Testis (tissue), 2 donors: ENCODE data around the gene ADAMTS13.

Experiments used
- POLR2A ChIP-seq: fragments of 450-650 bp; IDR thresholded peaks from one replicate; pipeline ENCODE4 v1.6.1; 2017; ENCODE audit warnings: antibody characterized with exemption, mild to moderate bottlenecking, moderate library complexity
- TF ChIP-seq, protein P1 (sequence below), 3 experiments: fragments of 450-650 bp in 2 of 3; fragments of 200-600 bp in 1 of 3; sonication (generic) in 1 of 3; IDR thresholded peaks; one replicate each; pipeline ENCODE4 v1.5.1; 2016 to 2019; ENCODE audit warnings: antibody characterized with exemption in 3 of 3, mild to moderate bottlenecking in 2 of 3, moderate library complexity in 1 of 3

GRCh38 chr9:133470427-133470924 is 48.3 kb downstream of the ADAMTS13 start:
- TF ChIP-seq POLR2A = no peak
- TF ChIP-seq, protein P1, sequence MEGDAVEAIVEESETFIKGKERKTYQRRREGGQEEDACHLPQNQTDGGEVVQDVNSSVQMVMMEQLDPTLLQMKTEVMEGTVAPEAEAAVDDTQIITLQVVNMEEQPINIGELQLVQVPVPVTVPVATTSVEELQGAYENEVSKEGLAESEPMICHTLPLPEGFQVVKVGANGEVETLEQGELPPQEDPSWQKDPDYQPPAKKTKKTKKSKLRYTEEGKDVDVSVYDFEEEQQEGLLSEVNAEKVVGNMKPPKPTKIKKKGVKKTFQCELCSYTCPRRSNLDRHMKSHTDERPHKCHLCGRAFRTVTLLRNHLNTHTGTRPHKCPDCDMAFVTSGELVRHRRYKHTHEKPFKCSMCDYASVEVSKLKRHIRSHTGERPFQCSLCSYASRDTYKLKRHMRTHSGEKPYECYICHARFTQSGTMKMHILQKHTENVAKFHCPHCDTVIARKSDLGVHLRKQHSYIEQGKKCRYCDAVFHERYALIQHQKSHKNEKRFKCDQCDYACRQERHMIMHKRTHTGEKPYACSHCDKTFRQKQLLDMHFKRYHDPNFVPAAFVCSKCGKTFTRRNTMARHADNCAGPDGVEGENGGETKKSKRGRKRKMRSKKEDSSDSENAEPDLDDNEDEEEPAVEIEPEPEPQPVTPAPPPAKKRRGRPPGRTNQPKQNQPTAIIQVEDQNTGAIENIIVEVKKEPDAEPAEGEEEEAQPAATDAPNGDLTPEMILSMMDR (IDR thresholded peaks at IDR 0.05) = no peak
